HepG2 (cell line): ENCODE data around the gene PSMD5. TPM values are rescaled to one million over a fixed set of nuclear protein-coding genes. Genes with fewer than 3 reads are reported as not detected.

Experiments used
- AKNA ChIP-seq: sonication (generic); formaldehyde crosslinking; IDR thresholded peaks from 2 replicates; pipeline ENCODE4 v1.4.0; 2020; ENCODE audit warnings: missing genetic modification reagents, borderline replicate concordance
- ATF3 ChIP-seq: sonication (generic); formaldehyde crosslinking; IDR thresholded peaks from 2 replicates; pipeline ENCODE4 v1.4.0; 2020; ENCODE audit warnings: missing genetic modification reagents
- ATF6 ChIP-seq: sonication (generic); formaldehyde crosslinking; conservative IDR thresholded peaks from 2 replicates; pipeline ENCODE4 v1.4.0; 2020; ENCODE audit warnings: missing genetic modification reagents
- CENPT ChIP-seq: sonication (generic); formaldehyde crosslinking; IDR thresholded peaks from 2 replicates; pipeline ENCODE4 v1.8.0; 2022; ENCODE audit warnings: low read depth, mild to moderate bottlenecking, moderate library complexity, missing genetic modification reagents
- JUNB ChIP-seq: sonication (generic); formaldehyde crosslinking; IDR thresholded peaks from 2 replicates; pipeline ENCODE4 v1.8.0; 2022; ENCODE audit warnings: missing genetic modification reagents, mild to moderate bottlenecking, borderline replicate concordance
- MXI1 ChIP-seq: IDR thresholded peaks from 3 replicates; pipeline ENCODE4 v1.6.1; 2012; ENCODE audit warnings: low read depth, low read length, inconsistent platforms, borderline replicate concordance
- ONECUT2 ChIP-seq: sonication (generic); formaldehyde crosslinking; IDR thresholded peaks from 2 replicates; pipeline ENCODE4 v1.4.0; 2020; ENCODE audit warnings: missing genetic modification reagents
- PAXIP1 ChIP-seq: sonication (generic); formaldehyde crosslinking; conservative IDR thresholded peaks from 2 replicates; pipeline ENCODE4 v1.4.0; 2020; ENCODE audit warnings: mild to moderate bottlenecking, missing genetic modification reagents, moderate library complexity
- RBAK ChIP-seq: sonication (generic); formaldehyde crosslinking; IDR thresholded peaks from 2 replicates; pipeline ENCODE4 v1.5.1; 2020; ENCODE audit warnings: mild to moderate bottlenecking, missing genetic modification reagents
- THYN1 ChIP-seq: sonication (generic); formaldehyde crosslinking; IDR thresholded peaks from 2 replicates; pipeline ENCODE4 v1.8.1; 2023; ENCODE audit warnings: low read depth, mild to moderate bottlenecking, moderate library complexity, missing genetic modification reagents, borderline replicate concordance
- ZNF432 ChIP-seq: sonication (generic); formaldehyde crosslinking; IDR thresholded peaks from 2 replicates; pipeline ENCODE4 v1.5.0; 2020; ENCODE audit warnings: missing genetic modification reagents, mild to moderate bottlenecking, borderline replicate concordance
- ZNF460 ChIP-seq: sonication (generic); formaldehyde crosslinking; IDR thresholded peaks from 2 replicates; pipeline ENCODE4 v1.5.1; 2020; ENCODE audit warnings: missing genetic modification reagents, mild to moderate bottlenecking, borderline replicate concordance
- ZNF598 ChIP-seq: sonication (generic); formaldehyde crosslinking; IDR thresholded peaks from 2 replicates; pipeline ENCODE4 v1.5.1; 2020; ENCODE audit warnings: mild to moderate bottlenecking, missing genetic modification reagents, borderline replicate concordance
- ZNF616 ChIP-seq: sonication (generic); formaldehyde crosslinking; IDR thresholded peaks from 2 replicates; pipeline ENCODE4 v1.5.0; 2020; ENCODE audit warnings: low read depth, mild to moderate bottlenecking, missing genetic modification reagents
- ZNF850 ChIP-seq: sonication (generic); formaldehyde crosslinking; conservative IDR thresholded peaks from 2 replicates; pipeline ENCODE4 v1.9.0; 2021; ENCODE audit warnings: mild to moderate bottlenecking, missing genetic modification reagents
- polyA plus RNA-seq, 8 experiments: library from polyadenylated mRNA; depleted of rRNA in 3 of 8; stranded (reverse) in 7 of 8; unstranded in 1 of 8; fragments of >200 nt; fragmentation: Illumina TruSeq in 4 of 8; extraction: Trizol in 4 of 8; gene quantifications; 2 replicates each; pipeline versions ENCODE4 v1.2.1 to v1.2.3, GENCODE V29; 2011 to 2016; ENCODE audit warnings: low read depth in 4 of 8, missing spikeins in 1 of 8, mixed read lengths in 1 of 8; ENCODE audit not compliant: insufficient read depth in 1 of 8
- total RNA-seq, 5 experiments: library from RNA; depleted of rRNA; stranded (reverse); fragments of >200 nt; fragmentation: Illumina TruSeq; extraction: Trizol; gene quantifications; 2 replicates each; pipeline ENCODE4 v1.2.3, GENCODE V29; 2016; ENCODE audit warnings: low read depth in 1 of 5

PSMD5 gene
- total and polyA plus RNA-seq, 2 of the 13 experiments (the other 11 are each of a cell fraction or from before 2014, with no cell fraction given) = 12.7 to 18.1 TPM

GRCh38 chr9:120875954-120876841 is 33.5 kb upstream of the PSMD5 start (continued):
- no peak for TF ChIP-seq ATF6 (CRISPR knock-in tag)
- TF ChIP-seq MXI1 = peak; percentile 10; the same call in 1 of the 3 replicates
- peak; percentile 65; the same call in 1 of the 2 replicates for TF ChIP-seq ATF3 (CRISPR knock-in tag)
- peak; percentile 56; the same call in 1 of the 2 replicates for TF ChIP-seq ZNF598 (CRISPR knock-in tag)
- TF ChIP-seq JUNB (CRISPR knock-in tag) = peak; percentile 33; the same call in 1 of the 2 replicates
- no peak for TF ChIP-seq ZNF432
- TF ChIP-seq CENPT (CRISPR knock-in tag) = 0 out of 2 replicates have a peak, but pooled peaks have one; percentile 7
- TF ChIP-seq ZNF616 = 0 out of 2 replicates have a peak, but pooled peaks have one; percentile 49
- TF ChIP-seq RBAK (CRISPR knock-in tag) = no peak
- TF ChIP-seq AKNA (CRISPR knock-in tag) = no peak
- TF ChIP-seq ZNF460 = no peak; the same call in 1 of the 2 replicates
- TF ChIP-seq ONECUT2 (CRISPR knock-in tag) = no peak
- TF ChIP-seq ZNF850 (CRISPR knock-in tag) = no peak
- peak; percentile 35; the same call in 1 of the 2 replicates for TF ChIP-seq PAXIP1 (CRISPR knock-in tag)
- no peak for TF ChIP-seq THYN1
